CD4-positive, alpha-beta T cell treated with Interferon gamma for 1 hour (primary cell): ENCODE results near the gene RIPOR3.
"Not testable (repeated sequence)": the region's sequence is repeated elsewhere in the genome, so short reads cannot be mapped to it uniquely, and the experiment has no call there.

Experiments used
- DNase-seq: peaks from one replicate; pipeline ENCODE4 v3.0.0-alpha.2; 2020

The RIPOR3 gene

DNA sequence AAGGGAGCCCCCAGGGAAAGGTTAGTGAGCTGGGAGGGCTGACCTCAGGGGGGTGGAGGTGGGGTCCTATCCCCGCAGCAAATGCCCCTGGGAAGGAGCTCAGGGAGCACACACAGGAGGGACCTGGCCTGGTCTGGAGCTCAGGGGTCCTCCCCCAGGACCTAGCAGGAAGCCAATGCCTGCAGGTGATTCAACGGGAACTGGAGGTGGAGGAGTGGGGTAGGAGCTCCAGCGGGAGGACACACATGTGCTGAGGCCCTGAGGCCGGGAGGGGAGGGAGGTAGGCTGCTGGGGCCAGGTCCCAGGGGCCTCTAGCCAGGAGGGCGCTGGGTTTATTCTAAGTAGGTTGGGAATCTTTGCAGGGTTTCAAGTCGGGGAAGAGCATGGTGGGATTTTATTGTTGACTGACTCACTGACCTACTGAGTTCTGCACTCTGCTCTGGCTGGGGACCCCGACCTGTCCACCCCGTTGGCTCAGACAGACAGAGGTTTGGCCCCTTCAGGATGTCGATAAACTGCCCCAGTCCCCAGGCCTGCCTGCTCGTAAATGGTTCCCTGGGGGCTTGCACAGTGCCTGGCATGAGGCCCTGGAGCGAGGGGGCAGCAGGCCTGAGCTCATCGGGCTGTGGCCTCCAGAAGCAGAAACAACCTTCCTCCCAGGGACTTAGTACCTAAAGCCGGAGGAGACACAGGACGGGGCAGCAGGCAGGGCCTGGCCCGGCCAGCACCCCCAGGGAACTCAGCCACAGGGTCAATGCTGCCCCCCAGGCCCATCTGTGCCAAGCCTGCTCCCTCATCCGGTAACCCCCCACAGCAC is 62.3 kb downstream of the RIPOR3 start:
- DNase-seq = no peak

DNA sequence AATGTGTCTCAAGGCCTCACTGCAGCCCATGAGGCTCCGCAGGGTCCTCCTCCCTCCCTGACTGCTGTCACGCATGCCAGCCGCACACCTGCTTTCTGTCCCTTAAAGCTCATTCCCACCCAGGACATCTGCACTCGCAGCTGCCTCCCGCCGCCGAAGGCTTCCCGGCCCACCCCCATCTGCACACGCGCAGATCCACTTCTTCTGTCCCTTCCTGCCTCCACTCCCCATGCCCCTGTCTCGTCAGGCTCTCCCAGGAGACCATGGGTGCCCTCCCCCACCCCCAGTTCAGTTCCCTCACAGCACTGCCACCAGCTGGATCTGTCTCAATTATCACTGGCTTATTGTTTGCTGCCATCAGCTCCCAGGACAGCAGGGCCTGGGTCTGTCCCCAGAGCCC is 63.0 kb downstream of the RIPOR3 start:
- DNase-seq = no peak

DNA sequence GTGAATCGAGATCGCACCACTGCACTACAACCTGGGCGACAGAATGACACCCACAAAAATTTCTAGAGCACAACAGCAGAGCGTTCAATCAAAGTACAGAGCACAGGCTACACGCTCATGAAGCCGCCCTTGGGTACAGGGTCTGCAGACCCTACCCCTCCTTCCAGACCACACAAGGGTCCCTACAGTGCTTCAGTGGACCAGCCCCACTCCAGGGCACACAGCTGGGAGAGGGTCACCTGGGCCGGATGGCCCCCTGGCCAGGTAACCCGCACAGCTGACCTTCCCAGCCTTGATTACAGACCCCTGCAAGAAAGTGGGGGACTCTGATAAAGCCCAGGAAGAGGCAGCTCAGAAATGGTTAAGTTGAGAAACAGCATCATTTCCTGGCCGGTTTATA is 63.6 kb downstream of the RIPOR3 start:
- no peak for DNase-seq

DNA sequence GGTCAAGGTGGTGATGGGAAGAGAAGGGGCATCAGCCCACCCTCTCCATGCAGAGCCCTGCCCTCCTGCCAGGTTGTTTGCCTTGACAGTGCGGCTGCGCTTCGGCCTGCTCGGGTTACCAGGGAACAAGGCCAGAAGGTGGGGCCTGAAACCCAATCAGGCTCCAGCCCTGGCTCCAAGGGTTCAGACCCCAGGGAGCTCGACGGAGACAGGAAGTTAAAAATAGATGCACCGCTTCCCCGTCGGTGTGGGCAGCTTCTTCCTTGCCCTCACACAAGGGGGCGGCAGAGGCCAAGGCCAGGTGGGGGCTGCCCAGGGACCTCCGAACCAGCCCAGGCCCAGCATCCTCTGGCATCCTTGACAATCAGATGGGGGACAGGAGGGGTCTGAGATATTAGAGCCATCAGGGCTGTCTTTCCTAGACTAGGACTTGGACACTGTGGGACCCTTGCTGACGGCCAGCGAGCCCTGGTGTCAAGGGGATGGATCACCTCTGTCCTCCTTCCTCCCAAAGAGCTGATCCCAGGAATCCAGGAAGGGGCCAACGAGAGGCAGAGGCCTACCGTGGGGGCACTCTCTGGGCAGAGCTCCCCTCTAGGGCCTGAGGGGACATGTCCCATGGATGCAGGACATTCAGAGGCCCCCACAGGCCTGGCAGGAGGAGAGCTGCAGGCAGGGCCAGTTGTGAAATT is 65.2 kb downstream of the RIPOR3 start:
- no peak for DNase-seq

DNA sequence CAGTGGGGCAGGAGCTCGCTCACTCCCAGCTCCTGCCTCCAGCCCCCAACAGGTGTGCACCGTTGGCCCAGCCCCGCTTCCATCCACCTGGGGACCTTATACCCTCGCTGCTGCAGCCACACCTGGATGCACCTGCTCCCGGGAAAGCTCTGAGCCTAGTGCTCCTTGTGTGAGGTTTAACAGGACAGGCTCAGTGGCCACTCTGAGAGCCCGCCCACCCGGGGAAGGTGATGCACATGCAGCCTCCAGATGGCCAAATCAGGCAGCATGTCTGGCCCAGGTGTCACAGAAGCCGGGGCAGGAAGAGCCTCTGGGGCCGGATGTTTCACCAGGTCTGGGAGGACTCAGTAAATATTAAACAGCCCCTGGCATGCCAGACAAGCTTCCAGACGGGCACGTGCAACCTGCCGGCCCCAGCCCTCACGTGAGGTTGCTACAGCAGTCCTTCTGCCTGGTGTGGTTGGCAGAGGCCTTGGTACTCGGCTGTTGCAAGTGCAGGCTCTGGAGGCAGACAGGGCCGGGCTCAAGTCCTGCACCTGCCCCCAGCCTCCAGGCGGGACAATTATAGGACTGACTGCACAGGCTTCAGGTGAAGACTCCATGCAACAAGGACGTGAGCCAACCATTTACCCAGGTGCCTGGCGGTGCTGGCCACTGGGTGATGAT is 66.9 kb downstream of the RIPOR3 start:
- no peak for DNase-seq

DNA sequence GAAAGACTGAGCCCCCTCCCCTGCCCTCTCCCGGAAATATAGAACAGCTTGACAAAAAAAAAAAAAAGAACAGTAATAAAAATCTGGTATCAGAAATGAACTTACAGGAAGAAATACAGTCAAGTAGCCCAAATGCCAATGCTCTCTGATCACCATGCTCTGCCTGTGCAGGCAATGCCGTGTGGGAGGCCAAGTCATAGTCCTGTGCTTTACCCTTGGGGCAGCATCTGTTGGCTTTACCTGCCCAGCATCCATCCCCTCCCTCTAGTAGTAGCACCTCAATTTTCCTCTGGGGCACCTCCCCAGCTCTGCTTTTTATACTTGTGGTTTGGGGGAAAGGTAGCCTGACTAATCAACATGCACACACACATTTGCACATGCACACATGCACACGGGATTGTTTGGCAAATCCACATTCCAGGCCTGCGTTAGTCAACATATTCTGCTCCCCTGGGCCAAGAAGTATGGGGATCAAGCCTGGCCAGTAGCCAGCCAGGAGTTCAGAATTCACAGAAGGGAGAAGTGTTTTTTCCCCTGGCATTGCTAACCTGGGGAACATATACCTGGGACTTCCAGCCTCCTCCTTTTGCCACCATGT is 70.2 kb downstream of the RIPOR3 start:
- DNase-seq = no peak

DNA sequence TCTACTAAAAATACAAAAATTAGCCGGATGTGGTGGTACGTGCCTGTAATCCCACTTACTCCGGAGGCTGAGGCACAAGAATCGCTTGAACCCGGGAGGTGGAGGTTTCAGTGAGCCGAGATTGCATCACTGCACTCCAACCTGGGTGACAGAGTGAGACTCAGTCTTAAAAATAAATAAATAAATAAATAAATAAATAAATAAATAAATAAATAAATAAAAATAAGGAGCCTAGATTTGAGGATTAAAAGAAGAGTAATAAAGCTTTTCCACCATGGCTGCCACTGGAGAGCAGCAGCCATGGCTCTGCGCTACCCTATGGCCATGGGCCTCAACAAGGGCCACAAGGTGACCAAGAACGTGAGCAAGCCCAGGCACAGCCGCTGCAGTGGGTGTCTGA is 70.9 kb downstream of the RIPOR3 start:
- not testable (repeated sequence) for DNase-seq

DNA sequence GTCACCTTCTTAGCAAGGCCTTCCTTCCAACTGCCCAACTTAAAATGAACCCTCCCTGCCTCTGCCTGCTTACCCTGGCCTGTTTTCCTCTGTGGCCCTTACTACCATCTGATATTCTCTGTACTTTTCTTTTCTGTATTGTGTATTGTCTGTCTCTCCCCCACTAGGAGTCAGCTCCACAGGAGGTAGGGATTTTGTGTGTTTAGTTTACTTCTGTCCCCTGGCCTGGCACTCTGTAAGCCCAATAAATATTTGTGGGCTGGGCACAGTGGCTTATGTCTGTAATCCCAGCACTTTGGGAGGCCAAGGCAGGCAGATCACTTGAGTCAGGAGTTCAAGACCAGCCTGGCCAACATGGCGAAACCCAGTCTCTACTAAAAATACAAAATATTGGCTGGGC is 72.8 kb downstream of the RIPOR3 start:
- no peak for DNase-seq

DNA sequence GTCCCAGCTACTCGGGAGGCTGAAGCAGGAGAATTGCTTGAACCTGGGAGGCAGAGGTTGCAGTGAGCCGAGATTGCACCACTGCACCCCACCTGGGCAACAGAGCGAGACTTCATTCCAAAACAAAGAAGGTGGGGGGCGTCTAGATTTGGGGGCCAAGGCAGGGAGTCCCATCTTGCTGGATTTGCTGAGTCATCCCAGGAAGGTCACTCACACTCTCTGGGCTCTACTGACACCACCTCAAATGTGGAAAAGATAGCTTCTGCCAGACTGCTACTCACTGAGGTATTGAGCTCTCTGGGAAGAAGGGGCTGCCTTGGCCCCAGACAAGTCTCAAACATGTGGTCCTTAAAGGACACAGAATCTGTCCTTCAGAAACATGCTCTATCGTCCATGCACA is 74.3 kb downstream of the RIPOR3 start:
- no peak for DNase-seq

DNA sequence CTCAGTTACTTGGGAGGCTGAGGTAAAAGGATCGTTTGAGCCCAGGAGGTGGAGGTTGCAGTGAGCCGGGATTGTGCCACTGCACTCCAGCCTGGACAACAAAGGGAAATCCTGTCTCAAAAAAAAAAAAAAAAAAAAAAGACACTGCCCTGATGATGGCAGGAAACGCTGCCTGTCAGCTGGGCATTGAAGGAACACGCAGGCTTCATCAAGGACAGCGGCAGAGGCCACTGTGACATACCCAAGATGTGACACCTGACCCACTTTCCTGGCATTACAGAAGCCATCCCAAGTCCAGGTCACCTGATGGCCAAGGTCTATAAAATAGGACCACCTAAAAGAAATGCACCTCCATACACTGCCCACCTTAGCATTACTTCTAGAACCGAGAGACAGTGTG is 75.9 kb downstream of the RIPOR3 start:
- no peak for DNase-seq

DNA sequence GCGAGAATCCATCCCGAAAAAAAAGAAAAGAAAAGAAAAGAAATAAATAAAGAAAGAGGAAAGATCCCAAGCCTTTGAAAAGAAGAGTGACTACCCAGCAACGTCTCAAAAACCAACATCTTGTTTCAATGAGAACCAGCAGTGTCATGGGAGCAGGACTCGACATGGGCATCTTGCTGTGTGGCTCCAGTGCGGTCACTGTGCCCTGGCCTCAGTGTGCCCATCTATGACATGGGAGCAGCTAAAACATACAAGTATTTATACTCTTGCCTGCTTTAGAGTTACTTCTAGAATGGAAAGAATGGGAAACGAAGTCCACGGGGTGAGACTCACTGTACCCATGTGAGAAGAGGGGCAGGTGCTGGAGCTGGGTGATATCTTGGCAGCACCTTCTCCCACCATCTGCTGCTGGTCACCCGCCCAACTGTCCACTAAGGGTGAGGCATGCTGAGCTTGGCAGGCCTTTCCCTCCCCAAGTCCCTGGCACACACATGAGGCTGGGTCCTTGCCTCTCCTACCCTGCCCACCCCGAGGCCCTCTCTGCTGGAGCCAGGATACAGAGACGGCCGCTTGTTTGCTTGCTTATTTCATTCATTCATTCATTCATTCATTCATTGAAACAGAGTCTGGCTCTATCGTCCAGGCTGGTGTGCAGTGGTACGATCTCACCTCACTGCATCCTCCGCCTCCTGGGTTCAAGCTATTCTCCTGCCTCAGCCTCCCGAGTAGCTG is 77.7 kb downstream of the RIPOR3 start:
- no peak for DNase-seq

DNA sequence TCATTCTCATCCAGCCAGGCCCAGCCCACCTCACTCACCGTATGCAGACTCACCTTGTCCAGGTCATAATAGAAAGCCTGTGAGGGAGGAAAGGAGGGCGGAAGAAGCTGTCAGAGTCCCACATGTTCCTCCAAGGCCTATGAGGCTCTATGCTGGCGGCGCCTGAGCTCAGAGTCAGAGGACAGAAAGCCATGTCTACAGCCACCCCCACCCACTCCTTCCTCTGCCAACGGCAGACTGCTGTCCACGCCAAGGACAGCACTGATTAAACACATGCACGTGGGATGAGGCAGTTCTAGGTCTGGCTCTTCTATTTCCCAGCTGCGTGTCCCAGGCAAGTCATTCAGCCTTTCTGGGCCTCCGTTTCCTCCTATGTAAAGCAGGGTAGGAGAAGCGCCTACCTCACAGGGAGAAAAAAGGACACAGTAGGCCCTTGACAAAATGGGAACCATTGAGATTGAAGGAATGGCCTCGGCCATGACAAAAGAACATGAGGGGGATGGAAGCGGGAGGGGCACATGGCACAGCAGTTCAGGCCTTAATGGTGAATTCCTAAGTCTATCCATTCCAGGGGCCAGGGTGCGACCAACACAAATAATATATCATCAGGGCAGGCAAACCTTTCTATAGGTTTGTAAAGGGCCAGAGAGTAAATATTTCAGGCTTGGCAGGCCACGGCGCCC is 80.1 kb downstream of the RIPOR3 start:
- DNase-seq = no peak

DNA sequence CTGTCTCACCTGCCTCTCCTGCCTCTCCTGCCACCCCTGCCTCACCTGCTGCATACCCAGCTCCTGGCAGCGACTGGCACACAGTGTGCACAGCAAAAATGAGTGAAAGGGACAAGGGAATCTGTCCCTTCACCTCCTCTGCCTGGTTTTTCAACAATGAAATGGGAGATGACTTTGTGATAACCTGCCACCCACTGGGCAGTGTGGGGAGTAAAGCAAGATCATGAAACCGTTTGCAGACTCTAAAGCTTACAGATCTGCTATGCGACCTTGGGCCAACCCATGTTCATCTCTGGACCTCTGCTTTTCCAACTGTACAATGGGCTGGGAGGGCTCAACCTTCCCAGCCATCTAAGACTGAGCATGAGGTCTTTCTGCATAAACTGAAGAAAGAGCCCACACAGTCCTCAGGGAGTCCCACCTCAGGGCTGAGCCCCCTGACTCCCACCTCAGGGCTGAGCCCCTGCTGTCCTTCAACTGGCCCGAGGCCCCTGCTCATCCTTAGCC is 81.1 kb downstream of the RIPOR3 start:
- no peak for DNase-seq

DNA sequence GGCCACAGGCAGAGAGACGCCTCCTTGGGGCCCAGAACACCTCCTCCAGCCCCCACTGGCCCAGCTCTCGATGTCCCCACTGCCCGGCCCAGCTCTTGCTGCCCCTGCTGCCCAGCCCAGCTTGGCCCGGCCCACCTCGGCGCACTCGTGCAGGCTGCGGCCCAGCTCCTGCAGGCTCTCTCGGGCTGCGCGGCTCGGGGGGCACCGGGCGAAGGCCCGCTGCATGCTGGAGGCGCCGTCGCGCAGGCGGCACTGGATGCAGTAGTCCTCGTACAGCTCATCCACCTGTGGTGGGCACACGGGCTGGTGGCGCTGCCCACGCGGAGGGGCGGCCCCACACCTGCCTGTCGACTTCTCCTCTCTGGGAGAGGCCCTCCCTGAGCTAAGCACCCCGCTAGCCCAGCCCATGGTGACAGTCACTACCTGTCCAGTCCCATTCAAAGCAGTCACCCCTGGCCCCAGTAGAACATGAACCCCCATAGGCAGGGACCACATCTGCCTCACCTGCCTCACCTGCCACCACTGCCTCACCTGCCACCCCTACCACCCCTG is 81.8 kb downstream of the RIPOR3 start:
- DNase-seq = no peak

DNA sequence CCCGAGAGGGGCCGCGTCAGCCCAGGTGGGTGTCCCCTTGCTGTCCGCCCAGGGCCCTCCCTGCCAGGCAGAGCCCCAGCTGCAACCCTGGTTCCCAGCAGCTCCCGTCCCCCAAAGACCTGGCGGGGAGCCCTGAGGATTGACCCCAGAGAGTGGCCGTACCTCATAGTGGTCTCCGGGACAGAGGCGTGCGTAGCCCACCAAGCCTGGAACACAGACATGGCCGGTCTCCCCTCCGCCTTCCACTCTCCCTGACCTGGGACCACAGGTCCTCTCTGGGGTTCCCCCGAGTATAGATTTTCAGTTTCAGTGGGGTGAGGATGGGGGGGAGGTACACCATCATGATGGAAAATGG is 82.6 kb downstream of the RIPOR3 start:
- no peak for DNase-seq

DNA sequence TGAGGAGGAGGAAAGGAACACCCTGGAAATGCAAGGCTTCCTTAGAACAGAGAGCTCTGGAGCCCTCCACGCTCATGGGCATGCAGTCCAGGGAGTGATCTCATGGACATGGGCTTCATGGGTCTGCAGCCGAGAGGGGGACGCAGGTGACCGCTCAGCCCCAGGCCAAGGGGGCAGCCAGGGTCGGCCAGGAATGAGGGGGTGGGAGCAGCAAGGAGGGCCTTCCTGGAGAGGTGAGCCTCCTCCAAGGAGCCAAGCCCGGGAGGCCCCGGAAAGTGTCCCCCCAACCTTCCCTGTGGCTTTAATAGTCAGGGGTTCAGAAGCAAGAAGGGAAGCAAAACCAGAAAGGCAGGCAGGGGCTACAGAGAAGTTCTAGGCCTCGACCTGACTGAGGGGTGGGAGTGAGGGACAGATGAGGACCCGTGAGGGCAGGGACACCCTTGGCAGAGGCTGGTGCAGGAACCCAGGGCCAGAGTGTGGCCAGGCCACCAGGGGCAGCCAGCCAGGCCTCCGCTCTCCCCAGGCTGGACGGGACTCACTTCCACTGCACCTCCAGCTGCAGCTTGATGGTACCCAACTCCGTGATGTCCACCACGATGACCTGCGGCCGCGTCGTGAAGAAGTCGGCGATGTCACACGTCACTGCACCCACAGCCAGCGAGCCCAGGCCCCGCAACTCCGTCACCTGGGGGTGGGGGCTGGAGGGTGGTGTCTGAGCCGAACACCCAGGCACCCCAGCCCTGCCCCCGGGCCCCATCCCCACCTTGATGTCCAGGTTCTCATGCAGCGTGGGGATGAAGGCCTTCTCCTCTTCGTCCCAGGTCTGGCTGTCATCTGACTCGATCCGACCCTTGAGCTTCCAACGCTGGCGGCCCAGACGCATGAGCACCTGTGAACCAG is 83.2 kb downstream of the RIPOR3 start:
- no peak for DNase-seq

DNA sequence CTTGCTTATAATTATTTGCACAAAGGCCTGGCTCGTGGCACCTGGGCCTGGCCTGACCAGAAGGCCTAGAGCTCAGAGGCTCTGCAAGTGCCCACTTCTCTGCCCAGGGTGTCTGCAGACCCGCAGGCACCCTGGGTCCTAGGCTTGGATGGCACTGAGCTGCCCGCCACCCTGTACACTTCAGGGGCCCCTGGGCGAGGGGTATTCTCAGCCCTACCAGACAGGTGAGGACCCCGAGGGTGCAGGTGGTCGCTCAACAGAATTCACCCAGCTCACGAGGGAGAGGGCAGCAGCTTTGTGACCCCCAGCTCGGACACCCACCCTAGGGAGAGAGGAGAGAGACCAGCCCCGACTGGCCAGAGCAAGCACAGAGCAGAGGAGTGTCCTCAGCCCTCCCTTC is 83.9 kb downstream of the RIPOR3 start:
- no peak for DNase-seq

DNA sequence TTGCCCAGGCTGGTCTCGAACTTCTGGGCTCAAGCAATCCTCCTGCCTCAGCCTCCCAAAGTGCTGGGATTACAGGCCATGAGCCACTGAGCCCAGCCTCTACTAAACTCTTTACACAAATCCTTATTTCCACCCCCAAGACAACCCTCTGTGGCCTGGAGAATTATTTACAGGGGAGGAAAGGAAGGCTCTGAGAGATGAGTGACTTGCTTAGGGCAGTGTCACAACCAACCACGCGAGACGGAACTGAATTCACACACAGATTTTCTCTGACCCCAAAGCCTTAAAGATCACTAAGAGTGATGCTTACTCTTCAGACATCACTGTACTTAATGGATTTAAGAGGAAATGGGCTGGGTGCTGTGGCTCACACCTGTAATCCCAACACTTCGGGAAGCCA is 86.2 kb downstream of the RIPOR3 start:
- no peak for DNase-seq

DNA sequence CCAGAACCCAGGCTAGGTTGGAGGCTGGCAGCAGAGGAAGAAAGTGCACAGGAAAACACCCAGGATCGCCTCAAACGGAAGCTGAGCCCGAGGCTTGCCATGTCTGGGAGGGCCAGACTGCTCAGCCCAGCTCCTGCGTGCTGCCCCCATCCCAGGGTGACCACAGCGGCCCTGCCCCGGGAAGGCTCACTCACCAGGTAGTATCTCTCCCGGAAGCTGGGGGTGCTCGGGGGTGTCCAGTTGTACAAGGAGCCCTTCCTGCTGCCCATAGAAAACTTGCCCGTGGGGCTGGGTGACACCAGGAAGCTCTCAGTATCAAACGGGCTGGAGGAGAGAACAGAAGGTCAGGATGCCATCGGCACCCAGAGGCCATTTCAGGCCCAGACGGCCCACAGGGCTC is 86.9 kb downstream of the RIPOR3 start:
- no peak for DNase-seq

DNA sequence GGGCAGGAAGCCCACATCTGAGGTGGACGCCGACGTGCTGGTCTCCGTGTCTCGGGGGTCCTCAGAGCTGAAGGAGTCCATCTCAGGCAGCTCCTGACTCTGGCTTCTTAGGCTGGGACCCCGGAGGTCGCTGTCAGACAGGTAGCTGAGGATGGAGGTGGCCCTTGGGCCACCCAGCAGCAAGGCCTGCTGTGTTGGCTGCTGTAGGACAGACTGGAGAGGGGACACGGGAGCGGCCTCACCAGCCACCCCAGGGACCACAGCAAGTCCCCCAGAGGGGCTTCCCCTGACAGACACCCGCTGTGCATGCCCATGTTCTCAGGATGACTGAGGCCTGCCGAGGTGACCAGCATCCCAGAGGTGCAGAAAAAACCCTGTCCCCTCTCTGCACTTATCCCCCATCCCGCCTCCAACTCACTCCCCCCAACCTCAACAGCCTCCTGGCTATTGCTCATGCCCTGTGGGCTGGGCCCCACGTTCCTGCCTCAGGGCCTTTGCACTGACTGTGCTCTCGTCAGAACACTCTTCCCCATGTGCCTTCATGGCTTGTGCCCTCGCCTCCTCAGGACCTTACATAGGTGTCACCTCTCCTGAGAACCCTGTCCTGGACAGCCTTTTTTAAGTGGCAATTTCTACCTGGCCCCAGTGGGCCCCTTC is 88.8 kb downstream of the RIPOR3 start:
- DNase-seq = no peak
